Hematopoietic multipotent progenitor cell treated with erythropoietin and hydrocortisone succinate and interleukin-3 and kit ligand, for 15 days (in vitro differentiated cells): ENCODE data around the gene GRAMD1A.
"Not testable (repeated sequence)": the region's sequence is repeated elsewhere in the genome, so short reads cannot be mapped to it uniquely, and the experiment has no call there.

Experiments
- DNase-seq: peaks from one replicate; pipeline ENCODE4 v3.0.0-alpha.2; 2015; ENCODE audit warnings: low spot score

GRAMD1A gene

GRCh38 chr19:35038623-35039512, 38.7 kb downstream of the GRAMD1A start:
- no peak for DNase-seq

GRCh38 chr19:35039881-35040825, 40.0 kb downstream of the GRAMD1A start:
- no peak for DNase-seq

GRCh38 chr19:35040826-35041547, 40.9 kb downstream of the GRAMD1A start:
- DNase-seq = no peak

GRCh38 chr19:35041548-35042055, 41.5 kb downstream of the GRAMD1A start, which contains the start of gene HPN:
HPN (plus strand) TSS chr19:35041721; CDS start chr19:35042507, 786 bp downstream.
- DNase-seq = no peak

GRCh38 chr19:35042056-35042730, 42.1 kb downstream of the GRAMD1A start:
- DNase-seq = no peak

GRCh38 chr19:35042954-35043604, 43.0 kb downstream of the GRAMD1A start:
- DNase-seq = no peak

- DNase-seq = no peak
These were observed 43.8 kb downstream of the GRAMD1A start for GRCh38 chr19:35043906-35044305.

GRCh38 chr19:35044317-35045117, 44.4 kb downstream of the GRAMD1A start:
- peak; percentile 61 for DNase-seq

- no peak for DNase-seq
These were observed 45.7 kb downstream of the GRAMD1A start for GRCh38 chr19:35045667-35046300.

- DNase-seq = no peak
These were observed 46.3 kb downstream of the GRAMD1A start for GRCh38 chr19:35046461-35046860.

- DNase-seq = no peak
These were observed 48.8 kb downstream of the GRAMD1A start for GRCh38 chr19:35048911-35049411.

- no peak for DNase-seq
These were observed 49.3 kb downstream of the GRAMD1A start for GRCh38 chr19:35049456-35049855.

- DNase-seq = not testable (repeated sequence)
These were observed 50.5 kb downstream of the GRAMD1A start for GRCh38 chr19:35050662-35051061.

GRCh38 chr19:35051268-35051667, 51.1 kb downstream of the GRAMD1A start:
- not testable (repeated sequence) for DNase-seq

- no peak for DNase-seq
These were observed 51.7 kb downstream of the GRAMD1A start for GRCh38 chr19:35051796-35052195.

GRCh38 chr19:35052599-35053190, 52.6 kb downstream of the GRAMD1A start:
- DNase-seq = no peak

GRCh38 chr19:35053667-35054293, 53.7 kb downstream of the GRAMD1A start:
- DNase-seq = no peak

- no peak for DNase-seq
These were observed 54.5 kb downstream of the GRAMD1A start for GRCh38 chr19:35054626-35055025.
